ENCODE measurements around the gene CHEK1.
"Not testable (repeated sequence)": the region's sequence is repeated elsewhere in the genome, so short reads cannot be mapped to it uniquely, and the experiment has no call there.

CHEK1 gene

GRCh38 chr11:125701018-125701610 lies 76.2 kb downstream of the CHEK1 start:
- DNase-seq, result no peak

- DNase-seq, result no peak
Observed at GRCh38 chr11:125701858-125702621, 77.1 kb downstream of the CHEK1 start.

GRCh38 chr11:125704686-125705085 lies 79.7 kb downstream of the CHEK1 start:
- not testable (repeated sequence) for DNase-seq

GRCh38 chr11:125720781-125721180 lies 95.8 kb downstream of the CHEK1 start:
- no peak for DNase-seq

- DNase-seq, result no peak
Observed at GRCh38 chr11:125724125-125724524, 99.2 kb downstream of the CHEK1 start.

Measured in activated effector memory CD4-positive, alpha-beta T cell treated with anti-CD3 and anti-CD28 coated beads, Interleukin-2, amount 50 U/mL, for 16 hours (primary cell).